Endothelial cell of umbilical vein (primary cell): Measurements from ENCODE around the gene MAP2K5. TPM values are rescaled to one million over a fixed set of nuclear protein-coding genes. Genes with fewer than 3 reads are reported as not detected.

Experiments used
- BruUV-seq: library from RNA; stranded (reverse); fragments of 400-500 nt; replicated peaks from 2 replicates; lab custom pipeline; 2021; lab: Mats Ljungman, UMichigan
- CTCF ChIA-PET: fragments of 300-600, 350-600 bp; sonication (Branson Sonifier 250); formaldehyde crosslinking; loops from one replicate; lab custom pipeline; 2021; ENCODE audit warnings: antibody characterized with exemption, inconsistent platforms; lab: Charles Lee
- POLR2A ChIA-PET: fragments of 300-600, 350-600 bp; sonication (Branson Sonifier 250); formaldehyde crosslinking; loops from one replicate; lab custom pipeline; 2021; ENCODE audit warnings: antibody characterized with exemption, inconsistent platforms; lab: Charles Lee
- DNase-seq: peaks from one replicate; pipeline ENCODE4 v3.0.0-alpha.2; 2011; ENCODE audit warnings: low read depth, low spot score
- FAIRE-seq: peaks from 2 replicates; lab custom pipeline; 2011; peaks lifted over from hg19 to GRCh38; lab: Jason Lieb, UNC
- H2AFZ ChIP-seq: 2 replicates; pipeline ENCODE4 v1.6.0; 2012; ENCODE audit warnings: low read depth, low read length, control low read depth, inconsistent platforms
- H3K27ac ChIP-seq: 2 replicates; pipeline ENCODE4 v1.5.1; 2011; ENCODE audit warnings: low read depth, mild to moderate bottlenecking, control low read depth, low read length, moderate library complexity; ENCODE audit not compliant: insufficient read depth
- H3K27me3 ChIP-seq, 2 experiments: 2 replicates each; pipeline versions ENCODE4 v1.6.0 to v1.6.1; 2011; ENCODE audit warnings: low read length in 2 of 2, mixed read lengths in 1 of 2; ENCODE audit not compliant: control insufficient read depth in 2 of 2, insufficient read depth in 2 of 2
- H3K36me3 ChIP-seq, 2 experiments: 2 replicates in 1 of 2; 3 replicates in 1 of 2; pipeline ENCODE4 v1.5.1; 2011; ENCODE audit warnings: low read length in 2 of 2, mild to moderate bottlenecking in 1 of 2, moderate library complexity in 1 of 2; ENCODE audit not compliant: control insufficient read depth in 2 of 2, insufficient read depth in 2 of 2; ENCODE audit errors: extremely low read depth in 1 of 2
- H3K4me1 ChIP-seq: 3 replicates; pipeline ENCODE4 v1.5.1; 2011; ENCODE audit warnings: mild to moderate bottlenecking, low read length; ENCODE audit not compliant: control insufficient read depth, insufficient read depth; ENCODE audit errors: extremely low read depth
- H3K4me2 ChIP-seq: 2 replicates; pipeline ENCODE4 v1.6.1; 2011; ENCODE audit warnings: low read length, control low read depth, mixed read lengths; ENCODE audit not compliant: insufficient read depth
- H3K4me3 ChIP-seq, 3 experiments: fragments of 200-600 bp in 1 of 3; sonication (generic), shearing (Covaris generic) in 1 of 3; replicated peaks in 1 of 3; 2 replicates each; pipeline ENCODE4 v1.5.1; 2011 to 2016; ENCODE audit warnings: control low read depth in 3 of 3, low read length in 3 of 3, mild to moderate bottlenecking in 2 of 3, inconsistent platforms in 1 of 3, low read depth in 1 of 3, moderate library complexity in 1 of 3; ENCODE audit not compliant: insufficient read depth in 1 of 3
- H3K79me2 ChIP-seq: 2 replicates; pipeline ENCODE4 v1.6.0; 2012; ENCODE audit warnings: low read length, inconsistent platforms; ENCODE audit not compliant: control insufficient read depth, insufficient read depth
- H3K9ac ChIP-seq: replicated peaks from 2 replicates; pipeline ENCODE3; 2011; ENCODE audit warnings: low read length, control low read depth; ENCODE audit not compliant: insufficient read depth; ENCODE audit errors: extremely low read depth
- H3K9me1 ChIP-seq: replicated peaks from 3 replicates; pipeline ENCODE4 v1.6.0; 2011; ENCODE audit warnings: mild to moderate bottlenecking, low read length; ENCODE audit not compliant: control insufficient read depth, insufficient read depth; ENCODE audit errors: extremely low read depth
- H3K9me3 ChIP-seq: replicated peaks from 2 replicates; pipeline ENCODE4 v1.5.1; 2012; ENCODE audit warnings: low read length, inconsistent platforms; ENCODE audit not compliant: control insufficient read depth, insufficient read depth
- H4K20me1 ChIP-seq: replicated peaks from 2 replicates; pipeline ENCODE3; 2011; ENCODE audit warnings: mild to moderate bottlenecking, low read length; ENCODE audit not compliant: control insufficient read depth, insufficient read depth; ENCODE audit errors: extremely low read depth
- CTCF ChIP-seq, 2 donors: IDR thresholded peaks; 1 replicate in 1 of 2; 2 replicates in 1 of 2; pipeline ENCODE4 v1.5.1; 2011; ENCODE audit warnings: low read length in 2 of 2, mild to moderate bottlenecking in 2 of 2, moderate library complexity in 2 of 2, control low read depth in 1 of 2, inconsistent platforms in 1 of 2, low read depth in 1 of 2; ENCODE audit not compliant: insufficient read depth in 1 of 2; ENCODE audit errors: extremely low read depth in 1 of 2
- EZH2 ChIP-seq: IDR thresholded peaks from 2 replicates; pipeline ENCODE4 v1.6.1; 2012; ENCODE audit warnings: borderline replicate concordance, low read depth, mild to moderate bottlenecking, moderate library complexity, low read length, inconsistent platforms; ENCODE audit not compliant: severe bottlenecking
- GATA2 ChIP-seq: IDR thresholded peaks from 2 replicates; pipeline ENCODE4 v1.7.0; 2011; ENCODE audit warnings: low read depth, mild to moderate bottlenecking, moderate library complexity, mixed read lengths, low read length; ENCODE audit not compliant: insufficient read length, insufficient read depth
- JUN ChIP-seq: IDR thresholded peaks from 2 replicates; pipeline ENCODE4 v1.6.1; 2011; ENCODE audit warnings: borderline replicate concordance, low read depth; ENCODE audit not compliant: insufficient read length, insufficient read depth
- MAX ChIP-seq: IDR thresholded peaks from 2 replicates; pipeline ENCODE4 v1.6.1; 2011; ENCODE audit not compliant: insufficient read depth, insufficient read length
- MYC ChIP-seq: IDR thresholded peaks from one replicate; pipeline ENCODE4 v1.6.1; 2011; ENCODE audit warnings: mild to moderate bottlenecking, low read depth, low read length
- POLR2AphosphoS5 ChIP-seq: IDR thresholded peaks from 2 replicates; pipeline ENCODE4 v1.6.1; 2012; ENCODE audit warnings: low read depth, mild to moderate bottlenecking, control low read depth, low read length, moderate library complexity; ENCODE audit not compliant: insufficient read depth
- dilution Hi-C: fragments of 300-500 bp; cut with MboI; formaldehyde crosslinking; loops from one replicate; pipeline ENCODE4 v1.15.0; 2019; ENCODE audit warnings: low sequenced_read_pairs; ENCODE audit not compliant: extremely low pct_ligation_motif_present
- intact Hi-C: fragments of 100-400 bp; cut with micrococcal nuclease; formaldehyde crosslinking; loops from one replicate; pipeline ENCODE4 v1.10.0; 2022
- polyA plus RNA-seq, 4 experiments: library from polyadenylated mRNA; depleted of rRNA in 3 of 4; stranded (reverse) in 3 of 4; unstranded in 1 of 4; fragments of >200 nt; gene quantifications; 2 replicates each; pipeline versions ENCODE4 v1.2.1 to v1.2.3, GENCODE V29; 2011 to 2012; ENCODE audit warnings: missing spikeins in 1 of 4
- total RNA-seq: library from RNA; stranded (reverse); gene quantifications from 2 replicates; pipeline ENCODE4 v1.2.3, GENCODE V29; 2021

The MAP2K5 gene
- total and polyA plus RNA-seq, 2 donors (not counting 3 experiments of a cell fraction or from before 2014, with no cell fraction given) = 4.9 to 24.7 TPM

GRCh38 chr15:67794832-67795574, 252.5 kb downstream of the MAP2K5 start:
- no peak overlapping the region for H3K4me2 ChIP-seq
- TF ChIP-seq CTCF (IDR thresholded peaks at IDR 0.05; ENCODE audit: extremely low read depth in 1 of 2, insufficient read depth in 1 of 2, low read depth in 1 of 2, low read length in 2 of 2) (no peak), POLR2AphosphoS5 (no peak), MAX (no peak), JUN (no peak), EZH2 (no peak), GATA2 (no peak), MYC (no peak)
- no peak overlapping the region for H3K27ac ChIP-seq
- H3K4me3 ChIP-seq = no peak overlapping the region
- no TSS peak for BruUV-seq
- no peak overlapping the region for H2AFZ ChIP-seq
- ChIA-PET CTCF (interaction anchor here (1.0 kb wide), 1 partner anchor 13 kb away, joined by 3 read pairs; no protein-coding TSS in a partner anchor), POLR2A (no interaction called here)
- no peak overlapping the region for H3K9ac ChIP-seq
- H3K79me2 ChIP-seq = no peaks in the 10 kb centered on the region
- intact Hi-C loops = no loop called here
- H4K20me1 ChIP-seq = no peaks in the 10 kb centered on the region
- H3K27me3 ChIP-seq = no peaks in the 10 kb centered on the region
- H3K9me1 ChIP-seq = no peaks in the 10 kb centered on the region
- FAIRE-seq (no peak), DNase-seq (no peak)
- H3K4me1 ChIP-seq = peaks cover 7% of the 10 kb centered on the region
- dilution Hi-C loops = no loop called here
- no peaks in the 10 kb centered on the region for H3K36me3 ChIP-seq
- no peaks in the 10 kb centered on the region for H3K9me3 ChIP-seq
